Esophagus squamous epithelium (tissue), 4 donors: ENCODE data around the gene ERC1.

ENCODE experiments used
- CTCF ChIP-seq, 6 experiments: fragments of 450-650 bp in 4 of 6; fragments of 200-600 bp in 2 of 6; sonication (generic) in 2 of 6; IDR thresholded peaks; one replicate each; pipeline ENCODE4 v1.5.1; 2016 to 2019; ENCODE audit warnings: antibody characterized with exemption in 6 of 6, mild to moderate bottlenecking in 4 of 6, moderate library complexity in 4 of 6
- POLR2A ChIP-seq, 4 donors: fragments of 450-650 bp; IDR thresholded peaks; one replicate each; pipeline ENCODE4 v1.6.1; 2017; ENCODE audit warnings: antibody characterized with exemption in 4 of 4, mild to moderate bottlenecking in 4 of 4, moderate library complexity in 3 of 4

- TF ChIP-seq POLR2A (IDR thresholded peaks at IDR 0.05) (no peak), CTCF (IDR thresholded peaks at IDR 0.05) (no peak)
Observed at GRCh38 chr12:1351926-1352325, 360.9 kb downstream of the ERC1 start.
